Prostate gland (tissue), 2 donors: ENCODE data around the gene RYR2.

Source experiments
- POLR2A ChIP-seq: fragments of 450-650 bp; IDR thresholded peaks from one replicate; pipeline ENCODE4 v1.6.1; 2016; ENCODE audit warnings: antibody characterized with exemption, mild to moderate bottlenecking
- POLR2AphosphoS5 ChIP-seq: sonication (generic); formaldehyde crosslinking; IDR thresholded peaks from one replicate; pipeline ENCODE4 v1.6.1; 2017; ENCODE audit warnings: antibody characterized with exemption
- TF ChIP-seq, protein P1 (sequence below), 4 experiments: fragments of 200-600 bp in 2 of 4; fragments of 450-650 bp in 2 of 4; sonication (generic) in 2 of 4; IDR thresholded peaks; 1 replicate in 3 of 4; 2 replicates in 1 of 4; pipeline ENCODE4 v1.5.1; 2016 to 2019; ENCODE audit warnings: antibody characterized with exemption in 4 of 4, mild to moderate bottlenecking in 2 of 4, moderate library complexity in 2 of 4

DNA sequence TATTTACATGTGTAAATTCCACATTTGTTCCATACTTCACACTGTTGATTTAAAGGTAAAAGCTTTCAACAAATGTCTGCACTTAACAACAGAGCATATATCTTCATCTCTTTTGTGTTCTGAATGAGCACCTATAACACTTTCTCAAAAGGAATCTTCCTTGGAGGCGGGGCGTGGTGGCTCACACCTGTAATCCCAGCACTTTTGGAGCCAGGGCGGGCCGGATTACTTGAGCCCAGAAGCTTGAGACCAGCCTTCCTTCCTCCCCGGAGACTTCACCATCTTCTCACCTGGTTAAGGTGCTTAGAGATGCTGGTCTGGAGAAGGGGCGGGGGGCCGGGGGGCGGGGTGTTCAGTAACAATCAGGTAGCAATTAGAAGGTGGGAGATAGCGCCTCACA, 16.5 kb downstream of the RYR2 start:
- TF ChIP-seq POLR2A, result no peak
- TF ChIP-seq, protein P1, sequence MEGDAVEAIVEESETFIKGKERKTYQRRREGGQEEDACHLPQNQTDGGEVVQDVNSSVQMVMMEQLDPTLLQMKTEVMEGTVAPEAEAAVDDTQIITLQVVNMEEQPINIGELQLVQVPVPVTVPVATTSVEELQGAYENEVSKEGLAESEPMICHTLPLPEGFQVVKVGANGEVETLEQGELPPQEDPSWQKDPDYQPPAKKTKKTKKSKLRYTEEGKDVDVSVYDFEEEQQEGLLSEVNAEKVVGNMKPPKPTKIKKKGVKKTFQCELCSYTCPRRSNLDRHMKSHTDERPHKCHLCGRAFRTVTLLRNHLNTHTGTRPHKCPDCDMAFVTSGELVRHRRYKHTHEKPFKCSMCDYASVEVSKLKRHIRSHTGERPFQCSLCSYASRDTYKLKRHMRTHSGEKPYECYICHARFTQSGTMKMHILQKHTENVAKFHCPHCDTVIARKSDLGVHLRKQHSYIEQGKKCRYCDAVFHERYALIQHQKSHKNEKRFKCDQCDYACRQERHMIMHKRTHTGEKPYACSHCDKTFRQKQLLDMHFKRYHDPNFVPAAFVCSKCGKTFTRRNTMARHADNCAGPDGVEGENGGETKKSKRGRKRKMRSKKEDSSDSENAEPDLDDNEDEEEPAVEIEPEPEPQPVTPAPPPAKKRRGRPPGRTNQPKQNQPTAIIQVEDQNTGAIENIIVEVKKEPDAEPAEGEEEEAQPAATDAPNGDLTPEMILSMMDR (IDR thresholded peaks at IDR 0.05), result no peak
- TF ChIP-seq POLR2AphosphoS5, result no peak
